Subcutaneous abdominal adipose tissue (tissue), 5 donors: ENCODE measurements around the gene RDH11.
A peak's percentile ranks its signal among the peaks of the same experiment; 100 is the strongest.

ENCODE experiments used
- H3K27ac ChIP-seq: one replicate; pipeline ENCODE4 v1.7.0; 2013; ENCODE audit warnings: low read depth, mild to moderate bottlenecking, inconsistent platforms, low read length, moderate library complexity
- H3K27me3 ChIP-seq, 5 donors: one replicate each; pipeline ENCODE4 v1.7.0; 2013; ENCODE audit warnings: low read length in 5 of 5, inconsistent platforms in 1 of 5; ENCODE audit not compliant: control insufficient read depth in 5 of 5, insufficient read depth in 4 of 5
- H3K36me3 ChIP-seq, 5 donors: one replicate each; pipeline ENCODE4 v1.7.0; 2013; ENCODE audit warnings: low read length in 5 of 5; ENCODE audit not compliant: control insufficient read depth in 5 of 5, insufficient read depth in 5 of 5
- H3K4me1 ChIP-seq, 5 donors: one replicate each; pipeline ENCODE4 v1.7.0; 2013; ENCODE audit warnings: low read length in 5 of 5, mild to moderate bottlenecking in 3 of 5, moderate library complexity in 1 of 5; ENCODE audit not compliant: control insufficient read depth in 5 of 5, insufficient read depth in 5 of 5
- H3K4me3 ChIP-seq, 5 donors: one replicate each; pipeline ENCODE4 v1.7.0; 2013; ENCODE audit warnings: low read length in 5 of 5, low read depth in 1 of 5
- H3K9ac ChIP-seq, 5 donors: one replicate each; pipeline ENCODE4 v1.7.0; 2013; ENCODE audit warnings: low read length in 5 of 5, mild to moderate bottlenecking in 4 of 5, moderate library complexity in 3 of 5
- H3K9me3 ChIP-seq, 5 donors: one replicate each; pipeline ENCODE4 v1.7.0; 2013; ENCODE audit warnings: low read length in 5 of 5; ENCODE audit not compliant: control insufficient read depth in 5 of 5
- donor health status: healthy.
- donor health status: healthy.
- donor health status: healthy.
- donor health status: healthy.
- donor health status: healthy.

The RDH11 gene, protein sequence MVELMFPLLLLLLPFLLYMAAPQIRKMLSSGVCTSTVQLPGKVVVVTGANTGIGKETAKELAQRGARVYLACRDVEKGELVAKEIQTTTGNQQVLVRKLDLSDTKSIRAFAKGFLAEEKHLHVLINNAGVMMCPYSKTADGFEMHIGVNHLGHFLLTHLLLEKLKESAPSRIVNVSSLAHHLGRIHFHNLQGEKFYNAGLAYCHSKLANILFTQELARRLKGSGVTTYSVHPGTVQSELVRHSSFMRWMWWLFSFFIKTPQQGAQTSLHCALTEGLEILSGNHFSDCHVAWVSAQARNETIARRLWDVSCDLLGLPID

GRCh38 chr14:67695394-67695949 is at the start of gene RDH11:
Gene RDH11, minus strand, starts transcription at chr14:67695764. Its CDS starts 61 bp downstream, at chr14:67695703.
- H3K4me3 ChIP-seq, result peak within 1 kb of the TSS; percentile 86 to 98 (median 89)
- no peaks in the 10 kb centered on the region for H3K27me3 ChIP-seq
- H3K9me3 ChIP-seq, result no peaks in the 10 kb centered on the region
- H3K27ac ChIP-seq, result peak within 1 kb of the TSS; percentile 64
- H3K9ac ChIP-seq, result peak within 1 kb of the TSS; percentile 42 to 92 (median 85)
- H3K36me3 ChIP-seq, result peaks cover 6 to 18% (median 15%) of the 10 kb centered on the region in 5 donors
- H3K4me1 ChIP-seq, result peaks cover 0 to 11% (median 9%) of the 10 kb centered on the region in 5 donors

- peaks cover 11 to 21% (median 19%) of the 10 kb centered on the region in 5 donors for H3K36me3 ChIP-seq
- H3K4me1 ChIP-seq, result peaks cover 0 to under 1% (median 0%) of the 10 kb centered on the region in 5 donors
- H3K9me3 ChIP-seq, result no peaks in the 10 kb centered on the region
- H3K27ac ChIP-seq, result no peak overlapping the region
- H3K9ac ChIP-seq, result no peak overlapping the region
- no peak overlapping the region for H3K4me3 ChIP-seq
- H3K27me3 ChIP-seq, result no peaks in the 10 kb centered on the region
These were observed 48.5 kb upstream of the RDH11 start for GRCh38 chr14:67744046-67744445.

DNA sequence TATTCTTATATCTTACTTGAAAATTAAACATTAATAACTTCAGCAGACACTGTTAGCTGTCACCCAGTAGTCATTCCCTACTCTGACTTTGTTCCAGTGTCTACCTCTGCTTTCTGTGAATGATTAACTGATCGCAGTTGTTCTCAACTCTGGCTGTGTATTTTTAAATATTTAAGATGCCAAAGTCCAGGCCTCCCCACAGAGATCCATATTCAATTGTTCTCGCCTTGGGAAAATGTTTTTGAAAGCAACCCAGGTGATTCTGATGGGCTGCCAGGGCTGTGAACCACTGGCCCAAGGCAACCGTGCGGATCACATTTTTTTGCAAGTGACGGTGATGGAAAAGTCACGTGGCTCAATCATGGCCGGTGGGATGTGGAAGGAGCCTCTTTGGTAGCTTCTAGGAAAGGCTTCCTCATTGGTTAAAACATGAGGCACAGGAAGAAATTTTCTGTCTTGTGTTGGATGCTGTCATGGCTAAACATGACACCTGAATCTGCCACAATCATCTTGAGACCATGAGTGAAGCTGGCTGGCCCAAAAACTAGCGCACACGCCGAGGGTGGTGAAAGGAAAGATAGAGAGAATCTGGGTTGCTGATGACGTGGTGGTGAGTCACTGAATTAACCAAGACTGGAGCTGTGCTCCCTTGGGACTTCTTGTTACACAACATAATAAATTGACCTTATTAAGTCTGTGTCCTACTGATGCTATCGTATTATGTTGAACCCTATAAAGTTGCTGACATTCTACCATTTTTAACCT is 43.4 kb upstream of the RDH11 start:
- Histone ChIP-seq H3K4me3 (no peak overlapping the region), H3K27ac (no peak overlapping the region), H3K36me3 (no peaks in the 10 kb centered on the region), H3K4me1 (peaks cover 0 to 18% (median 2%) of the 10 kb centered on the region in 5 donors), H3K27me3 (no peaks in the 10 kb centered on the region), H3K9ac (no peak overlapping the region), H3K9me3 (no peaks in the 10 kb centered on the region)

GRCh38 chr14:67736771-67737170 is 41.2 kb upstream of the RDH11 start:
- H3K9me3 ChIP-seq, result no peaks in the 10 kb centered on the region
- no peaks in the 10 kb centered on the region for H3K27me3 ChIP-seq
- peaks cover 0 to 18% (median 2%) of the 10 kb centered on the region in 5 donors for H3K4me1 ChIP-seq
- no peak overlapping the region for H3K27ac ChIP-seq
- no peaks in the 10 kb centered on the region for H3K36me3 ChIP-seq
- no peak overlapping the region for H3K4me3 ChIP-seq
- no peak overlapping the region for H3K9ac ChIP-seq

DNA sequence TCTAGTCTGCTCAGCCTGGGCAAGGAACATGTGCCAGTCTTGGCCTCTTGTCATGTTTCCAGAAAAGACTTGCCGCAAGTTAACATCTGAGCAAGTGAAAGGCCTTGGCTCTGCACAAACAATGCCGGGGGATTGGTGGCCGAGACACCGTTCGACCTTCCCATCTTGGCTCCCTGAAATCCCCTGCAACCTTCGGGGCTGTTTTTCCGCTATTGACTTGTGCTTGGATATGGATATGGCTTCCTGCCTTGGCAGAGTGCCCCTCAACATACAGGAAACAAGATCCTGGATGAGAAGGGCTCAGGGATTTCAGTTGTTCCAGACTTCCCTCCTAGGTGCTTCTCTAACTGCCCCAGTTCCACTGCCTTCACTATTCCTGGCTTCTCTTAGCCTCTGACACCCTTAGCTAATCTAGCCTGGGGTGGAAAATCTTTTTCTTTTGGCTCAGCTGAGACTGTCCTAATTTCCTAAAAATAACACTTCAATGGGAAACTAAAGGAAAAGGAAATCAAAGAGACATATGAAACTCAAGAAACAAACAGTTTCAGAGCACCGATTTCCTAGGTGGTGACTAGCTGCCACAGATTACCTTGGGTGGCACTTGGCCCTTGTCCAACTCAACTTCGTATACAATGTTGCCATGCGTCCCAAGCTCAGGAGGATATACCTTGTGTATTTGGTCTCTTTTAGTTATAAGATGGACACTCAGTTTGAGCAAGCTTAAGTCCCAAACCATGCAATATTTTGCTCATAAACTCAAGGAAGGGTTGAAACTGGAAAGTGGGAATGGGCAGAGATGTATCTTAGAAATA is 40.0 kb upstream of the RDH11 start:
- no peak overlapping the region for H3K9ac ChIP-seq
- H3K36me3 ChIP-seq, result no peaks in the 10 kb centered on the region
- H3K27me3 ChIP-seq, result no peaks in the 10 kb centered on the region
- peaks cover 0 to 18% (median 2%) of the 10 kb centered on the region in 5 donors for H3K4me1 ChIP-seq
- no peaks in the 10 kb centered on the region for H3K9me3 ChIP-seq
- no peak overlapping the region for H3K4me3 ChIP-seq
- H3K27ac ChIP-seq, result no peak overlapping the region

DNA sequence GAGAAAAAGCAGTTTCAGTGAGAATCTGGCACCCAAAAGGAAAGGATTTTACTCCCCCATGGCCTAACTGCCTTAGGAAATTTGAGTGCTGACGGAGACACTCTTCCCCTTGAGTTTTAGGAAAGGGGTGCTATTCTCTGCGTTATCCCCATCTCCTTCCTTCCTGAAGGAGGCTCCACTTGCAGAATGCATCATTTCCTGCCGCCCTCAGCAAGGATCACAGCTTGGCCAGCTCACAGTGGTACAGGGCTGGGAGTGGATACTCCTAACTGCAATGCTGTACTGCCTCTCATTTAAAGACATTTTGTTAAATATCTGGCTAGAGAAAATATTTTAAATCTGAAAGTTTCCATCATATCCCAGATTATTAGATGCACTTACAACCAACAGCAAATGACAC is 39.1 kb upstream of the RDH11 start:
- H3K27ac ChIP-seq, result no peak overlapping the region
- no peaks in the 10 kb centered on the region for H3K27me3 ChIP-seq
- no peaks in the 10 kb centered on the region for H3K9me3 ChIP-seq
- peaks cover 0 to 18% (median 2%) of the 10 kb centered on the region in 5 donors for H3K4me1 ChIP-seq
- H3K36me3 ChIP-seq, result no peaks in the 10 kb centered on the region
- no peak overlapping the region for H3K4me3 ChIP-seq
- H3K9ac ChIP-seq, result no peak overlapping the region

GRCh38 chr14:67733616-67734015 is 38.1 kb upstream of the RDH11 start:
- Histone ChIP-seq H3K9me3 (no peaks in the 10 kb centered on the region), H3K4me1 (peaks cover 0 to 18% (median 0%) of the 10 kb centered on the region in 5 donors), H3K27me3 (no peaks in the 10 kb centered on the region), H3K27ac (no peak overlapping the region), H3K4me3 (no peak overlapping the region), H3K36me3 (peaks cover 0 to 4% (median 0%) of the 10 kb centered on the region in 5 donors), H3K9ac (no peak overlapping the region)

DNA sequence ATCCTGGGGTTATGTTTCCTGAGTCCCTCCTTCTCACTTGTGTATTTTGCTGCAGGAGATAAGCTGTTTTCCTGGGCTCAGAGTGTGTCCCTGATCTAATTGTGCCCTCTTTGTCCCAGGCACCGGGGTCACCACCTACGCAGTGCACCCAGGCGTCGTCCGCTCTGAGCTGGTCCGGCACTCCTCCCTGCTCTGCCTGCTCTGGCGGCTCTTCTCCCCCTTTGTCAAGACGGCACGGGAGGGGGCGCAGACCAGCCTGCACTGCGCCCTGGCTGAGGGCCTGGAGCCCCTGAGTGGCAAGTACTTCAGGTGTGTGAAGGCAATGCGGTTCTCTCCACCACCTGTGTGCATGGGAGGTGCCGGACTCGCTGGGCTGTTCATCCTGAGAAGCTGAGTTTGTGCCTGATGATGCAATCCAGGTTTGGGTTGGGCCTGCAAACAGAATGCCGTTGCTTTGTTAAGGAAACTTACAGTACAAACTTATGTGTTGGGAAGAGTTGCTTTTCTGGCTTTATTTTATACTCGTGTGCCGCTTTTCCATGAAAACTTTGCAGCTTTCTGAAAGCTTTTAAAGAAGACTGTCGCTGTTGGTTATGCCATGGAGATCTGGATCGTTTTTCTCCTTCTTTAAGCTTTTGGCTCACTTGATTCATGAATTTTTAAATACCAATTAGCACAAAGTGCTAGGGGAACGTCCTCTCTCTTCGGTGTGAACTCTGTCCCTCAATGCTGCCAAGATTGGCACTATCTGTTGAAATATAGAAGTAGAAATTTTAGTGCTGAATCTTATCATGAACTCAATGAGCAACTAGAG is 33.7 kb upstream of the RDH11 start:
- H3K36me3 ChIP-seq, result peaks cover 0 to 4% (median 0%) of the 10 kb centered on the region in 5 donors
- no peak overlapping the region for H3K27ac ChIP-seq
- H3K4me1 ChIP-seq, result peaks cover 0 to 1% (median 0%) of the 10 kb centered on the region in 5 donors
- H3K4me3 ChIP-seq, result no peak overlapping the region
- peaks cover 0 to 5% (median 4%) of the 10 kb centered on the region in 5 donors for H3K9me3 ChIP-seq
- H3K27me3 ChIP-seq, result no peaks in the 10 kb centered on the region
- H3K9ac ChIP-seq, result no peak overlapping the region

DNA sequence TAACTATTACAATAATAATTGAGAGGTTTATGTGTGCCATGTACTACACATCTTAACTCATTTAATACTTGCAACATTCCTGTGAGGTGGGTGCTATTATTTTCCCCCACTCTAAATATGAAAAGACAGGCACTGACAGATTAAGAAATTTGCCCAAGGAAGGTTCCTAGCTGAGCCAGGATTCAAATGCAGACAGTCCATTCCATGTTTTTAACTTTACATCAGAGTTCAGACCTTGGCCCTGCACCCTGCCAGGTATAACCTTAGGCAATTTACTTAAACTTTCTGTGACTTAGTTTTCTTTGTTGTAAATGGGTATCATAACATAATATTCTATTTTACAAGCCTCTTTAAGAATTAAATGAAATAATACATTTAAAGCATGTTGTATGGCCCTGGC is 32.7 kb upstream of the RDH11 start:
- Histone ChIP-seq H3K27me3 (peaks cover 0 to 5% (median 0%) of the 10 kb centered on the region in 5 donors), H3K27ac (no peak overlapping the region), H3K9me3 (peaks cover 0 to 5% (median 4%) of the 10 kb centered on the region in 5 donors), H3K36me3 (peaks cover 0 to 4% (median 0%) of the 10 kb centered on the region in 5 donors), H3K9ac (no peak overlapping the region), H3K4me3 (no peak overlapping the region), H3K4me1 (peaks cover 0 to 1% (median 0%) of the 10 kb centered on the region in 5 donors)
